Gastrocnemius medialis (tissue), 4 donors: ENCODE results near the gene SHKBP1. TPM values are rescaled to one million over a fixed set of nuclear protein-coding genes. Genes with fewer than 3 reads are reported as not detected.

ENCODE experiments used
- ATAC-seq, 2 donors: fragments of 150-250 bp; one replicate each; pipeline ENCODE4 v1.9.1; 2016
- DNase-seq, 2 donors: peaks; one replicate each; pipeline ENCODE4 v3.0.0-alpha.2; 2019
- H3K27ac ChIP-seq, 4 donors: fragments of 200-600 bp; sonication (generic); 1 replicate in 1 of 4; 2 replicates in 3 of 4; pipeline ENCODE4 v1.5.1; 2016 to 2018; ENCODE audit warnings: mild to moderate bottlenecking in 2 of 4, moderate library complexity in 1 of 4
- H3K27me3 ChIP-seq, 3 donors: fragments of 200-600 bp; sonication (generic) in 2 of 3; 1 replicate in 1 of 3; 2 replicates in 2 of 3; pipeline versions ENCODE4 v1.5.1 to v1.6.0; 2016 to 2019; ENCODE audit warnings: mild to moderate bottlenecking in 1 of 3, moderate library complexity in 1 of 3
- H3K36me3 ChIP-seq, 2 donors: fragments of 200-600 bp; sonication (generic) in 1 of 2; one replicate each; pipeline ENCODE4 v1.5.1; 2017 to 2018
- H3K4me1 ChIP-seq, 2 donors: fragments of 200-600 bp; sonication (generic) in 1 of 2; one replicate each; pipeline ENCODE4 v1.5.1; 2016 to 2017; ENCODE audit warnings: mild to moderate bottlenecking in 2 of 2
- H3K4me3 ChIP-seq, 4 donors: fragments of 200-600 bp; sonication (generic) in 3 of 4; 1 replicate in 1 of 4; 2 replicates in 3 of 4; pipeline ENCODE4 v1.5.1; 2016 to 2019; ENCODE audit warnings: mild to moderate bottlenecking in 2 of 4
- H3K9me3 ChIP-seq, 3 donors: fragments of 200-600 bp; sonication (generic) in 2 of 3; 1 replicate in 1 of 3; 2 replicates in 2 of 3; pipeline ENCODE4 v1.5.1; 2016 to 2019
- CTCF ChIP-seq, 5 experiments: fragments of 450-650 bp in 3 of 5; fragments of 200-600 bp in 2 of 5; sonication (generic) in 2 of 5; IDR thresholded peaks in 4 of 5; conservative IDR thresholded peaks in 1 of 5; 1 replicate in 4 of 5; 2 replicates in 1 of 5; pipeline ENCODE4 v1.5.1; 2016 to 2019; ENCODE audit warnings: antibody characterized with exemption in 5 of 5, mild to moderate bottlenecking in 3 of 5, moderate library complexity in 3 of 5
- POLR2A ChIP-seq, 2 donors: fragments of 450-650 bp; IDR thresholded peaks; one replicate each; pipeline ENCODE4 v1.6.1; 2017; ENCODE audit warnings: antibody characterized with exemption in 2 of 2, mild to moderate bottlenecking in 2 of 2, moderate library complexity in 2 of 2
- in situ Hi-C, 4 donors: fragments of 200-750 bp; cut with MboI; loops; one replicate each; pipeline versions ENCODE4 v1.15.0 to v1.8.0; 2017; ENCODE audit warnings: low sequenced_read_pairs in 4 of 4
- intact Hi-C: fragments of 100-400 bp; cut with DNase I; formaldehyde crosslinking; loops from one replicate; pipeline ENCODE4 v1.15.1; 2023; ENCODE audit warnings: low total_unique reads
- total RNA-seq, 4 donors: library from RNA; depleted of rRNA; stranded (reverse); fragments of >200 nt; gene quantifications; one replicate each; pipeline versions ENCODE4 v1.1.0 to v1.2.3, GENCODE V29; 2016

SHKBP1 gene
- total RNA-seq, 4 donors from 2014 or later, result 11.1 to 24.5 (median 23.6) TPM

- in situ Hi-C loops, result loop anchor here in 1 of 4 donors (25.0 kb wide), 1 partner anchor 490 kb away; no protein-coding TSS in a partner anchor
- DNase-seq, result no peak
- H3K4me3 ChIP-seq, result no peak overlapping the region
- no peaks in the 10 kb centered on the region for H3K4me1 ChIP-seq
- TF ChIP-seq CTCF (IDR thresholded peaks at IDR 0.05 in 4 of 5, conservative IDR thresholded peaks at IDR 0.05 in 1 of 5) (no peak), POLR2A (IDR thresholded peaks at IDR 0.05) (no peak)
- ATAC-seq, result no peak
- H3K27me3 ChIP-seq, result no peaks in the 10 kb centered on the region
- no peaks in the 10 kb centered on the region for H3K9me3 ChIP-seq
- H3K36me3 ChIP-seq, result peaks cover 0 to 3% of the 10 kb centered on the region in 2 donors
- no peak overlapping the region for H3K27ac ChIP-seq
- intact Hi-C loops, result no loop called here
Observed at GRCh38 chr19:40626918-40627317, 50.2 kb downstream of the SHKBP1 start.

GRCh38 chr19:40627486-40628279 lies 51.0 kb downstream of the SHKBP1 start:
- H3K4me1 ChIP-seq, result no peaks in the 10 kb centered on the region
- no peak for DNase-seq
- intact Hi-C loops, result no loop called here

GRCh38 chr19:40629346-40629745 lies 52.7 kb downstream of the SHKBP1 start:
- in situ Hi-C loops (loop anchor here in 1 of 4 donors (25.0 kb wide), 1 partner anchor 492 kb away; no protein-coding TSS in a partner anchor), intact Hi-C loops (no loop called here)
- Histone ChIP-seq H3K27me3 (no peaks in the 10 kb centered on the region), H3K4me3 (no peak overlapping the region), H3K27ac (no peak overlapping the region), H3K4me1 (peaks cover 0 to 3% of the 10 kb centered on the region in 2 donors), H3K9me3 (no peaks in the 10 kb centered on the region), H3K36me3 (peaks cover 0 to 3% of the 10 kb centered on the region in 2 donors)
- ATAC-seq (no peak), DNase-seq (no peak)
- TF ChIP-seq POLR2A (IDR thresholded peaks at IDR 0.05), result no peak
- no peak for TF ChIP-seq CTCF (IDR thresholded peaks at IDR 0.05 in 4 of 5, conservative IDR thresholded peaks at IDR 0.05 in 1 of 5)

More at GRCh38 chr19:40627486-40628279, 51.0 kb downstream of the SHKBP1 start:
- no peak overlapping the region for H3K27ac ChIP-seq
- no peak overlapping the region for H3K4me3 ChIP-seq
- TF ChIP-seq POLR2A (IDR thresholded peaks at IDR 0.05) (no peak), CTCF (IDR thresholded peaks at IDR 0.05 in 4 of 5, conservative IDR thresholded peaks at IDR 0.05 in 1 of 5) (no peak)
- in situ Hi-C loops, result loop anchor here in 1 of 4 donors (25.0 kb wide), 1 partner anchor 490 kb away; no protein-coding TSS in a partner anchor
- ATAC-seq, result no peak
- H3K9me3 ChIP-seq, result no peaks in the 10 kb centered on the region
- no peaks in the 10 kb centered on the region for H3K27me3 ChIP-seq
- peaks cover 0 to 3% of the 10 kb centered on the region in 2 donors for H3K36me3 ChIP-seq

GRCh38 chr19:40630571-40631160 lies 54.0 kb downstream of the SHKBP1 start:
- Histone ChIP-seq H3K27me3 (no peaks in the 10 kb centered on the region), H3K27ac (no peak overlapping the region), H3K4me3 (no peak overlapping the region), H3K36me3 (peaks cover 0 to 3% of the 10 kb centered on the region in 2 donors), H3K9me3 (no peaks in the 10 kb centered on the region), H3K4me1 (peaks cover 0 to 3% of the 10 kb centered on the region in 2 donors)
- in situ Hi-C loops (loop anchor here in 1 of 4 donors (10.0 to 25.0 kb wide), 2 partner anchors 326 to 493 kb away; no protein-coding TSS in a partner anchor), intact Hi-C loops (no loop called here)
- TF ChIP-seq CTCF (IDR thresholded peaks at IDR 0.05 in 4 of 5, conservative IDR thresholded peaks at IDR 0.05 in 1 of 5) (no peak), POLR2A (IDR thresholded peaks at IDR 0.05) (no peak)
- ATAC-seq (no peak), DNase-seq (no peak)
